Panc1 (cell line): ENCODE data around the gene ZNF665. TPM values are rescaled to one million over a fixed set of nuclear protein-coding genes. Genes with fewer than 3 reads are reported as not detected.
"Not testable (repeated sequence)": the region's sequence is repeated elsewhere in the genome, so short reads cannot be mapped to it uniquely, and the experiment has no call there.

ENCODE experiments used
- ATAC-seq: fragments of 200-7000 bp; cut with Tn5 transposase; 2 replicates; pipeline ENCODE4 v1.9.1; 2020; ENCODE audit warnings: mild to moderate bottlenecking, moderate library complexity
- BruUV-seq: library from RNA; stranded (reverse); fragments of 400-500 nt; replicated peaks from 2 replicates; lab custom pipeline; 2021; lab: Mats Ljungman, UMichigan
- CTCF ChIA-PET: fragments of 300-600 bp; sonication (Branson Sonifier 250); formaldehyde crosslinking; loops from one replicate; lab custom pipeline; 2022; ENCODE audit warnings: antibody characterized with exemption; lab: Charles Lee
- POLR2A ChIA-PET: fragments of 300-600 bp; sonication (Branson Sonifier 250); formaldehyde crosslinking; loops from one replicate; lab custom pipeline; 2022; ENCODE audit warnings: antibody characterized with exemption; lab: Charles Lee
- DNase-seq: peaks from one replicate; pipeline ENCODE4 v3.0.0-alpha.2; 2010; ENCODE audit warnings: low read depth, low spot score
- H3K27ac ChIP-seq: 2 replicates; pipeline ENCODE4 v1.5.1; 2011; ENCODE audit warnings: mild to moderate bottlenecking, low read length, inconsistent platforms
- H3K27me3 ChIP-seq: fragments of 200-500 bp; sonication (Bioruptor generic); 2 replicates; pipeline ENCODE4 v1.6.0; 2014; ENCODE audit warnings: low read length, inconsistent platforms; ENCODE audit not compliant: control insufficient read depth, insufficient read depth
- H3K36me3 ChIP-seq: fragments of 200-500 bp; sonication (Bioruptor generic); 2 replicates; pipeline ENCODE4 v1.5.1; 2014; ENCODE audit warnings: inconsistent platforms, mild to moderate bottlenecking, low read length, moderate library complexity; ENCODE audit not compliant: control insufficient read depth, insufficient read depth
- H3K4me1 ChIP-seq: 2 replicates; pipeline ENCODE4 v1.5.1; 2011; ENCODE audit warnings: inconsistent platforms, mild to moderate bottlenecking, low read length, moderate library complexity; ENCODE audit not compliant: control insufficient read depth, insufficient read depth
- H3K4me3 ChIP-seq, 2 experiments: 2 replicates each; pipeline ENCODE4 v1.5.1; 2011 to 2012; ENCODE audit warnings: low read depth in 2 of 2, low read length in 2 of 2, mild to moderate bottlenecking in 2 of 2, inconsistent platforms in 1 of 2, moderate library complexity in 1 of 2
- H3K9me3 ChIP-seq: fragments of 200-500 bp; sonication (Bioruptor generic); 2 replicates; pipeline ENCODE4 v1.5.1; 2014; ENCODE audit warnings: low read depth, mild to moderate bottlenecking, inconsistent platforms, low read length, moderate library complexity; ENCODE audit not compliant: control insufficient read depth, insufficient read depth
- POLR2AphosphoS5 ChIP-seq: IDR thresholded peaks from 2 replicates; pipeline ENCODE4 v1.6.1; 2012; ENCODE audit warnings: mild to moderate bottlenecking, low read depth, low read length, moderate library complexity
- SIN3A ChIP-seq: IDR thresholded peaks from 2 replicates; pipeline ENCODE4 v1.6.1; 2012; ENCODE audit warnings: low read depth, mild to moderate bottlenecking, low read length, moderate library complexity, borderline replicate concordance; ENCODE audit not compliant: insufficient read depth
- TCF7L2 ChIP-seq: IDR thresholded peaks from 2 replicates; pipeline ENCODE4 v1.6.1; 2011; ENCODE audit warnings: mild to moderate bottlenecking, low read depth, low read length, inconsistent platforms
- in situ Hi-C: cut with HindIII; loops from 2 replicates; pipeline ENCODE4 v1.10.0; 2016; ENCODE audit warnings: low sequenced_read_pairs, low pct_unique_long_range_greater_than_20kb
- intact Hi-C: fragments of 100-400 bp; cut with micrococcal nuclease; formaldehyde crosslinking; loops from one replicate; pipeline ENCODE4 v1.10.0; 2022; ENCODE audit not compliant: unreplicated experiment
- total RNA-seq: library from RNA; stranded (reverse); gene quantifications from one replicate; pipeline ENCODE4 v1.2.1, GENCODE V29; 2021; ENCODE audit not compliant: unreplicated experiment
- TF ChIP-seq, protein P1 (sequence below): fragments of 450-650 bp; IDR thresholded peaks from 2 replicates; pipeline ENCODE4 v1.5.1; 2017; ENCODE audit warnings: mild to moderate bottlenecking
- TF ChIP-seq, protein P2 (sequence below), 2 experiments: IDR thresholded peaks; 2 replicates each; pipeline ENCODE4 v1.6.1; 2011 to 2012; ENCODE audit warnings: low read depth in 2 of 2, control low read depth in 1 of 2, low read length in 1 of 2, mild to moderate bottlenecking in 1 of 2, moderate library complexity in 1 of 2; ENCODE audit not compliant: insufficient read depth in 1 of 2

The ZNF665 gene
- total RNA-seq, 1 experiment from 2014 or later, result 7.0 TPM

DNA sequence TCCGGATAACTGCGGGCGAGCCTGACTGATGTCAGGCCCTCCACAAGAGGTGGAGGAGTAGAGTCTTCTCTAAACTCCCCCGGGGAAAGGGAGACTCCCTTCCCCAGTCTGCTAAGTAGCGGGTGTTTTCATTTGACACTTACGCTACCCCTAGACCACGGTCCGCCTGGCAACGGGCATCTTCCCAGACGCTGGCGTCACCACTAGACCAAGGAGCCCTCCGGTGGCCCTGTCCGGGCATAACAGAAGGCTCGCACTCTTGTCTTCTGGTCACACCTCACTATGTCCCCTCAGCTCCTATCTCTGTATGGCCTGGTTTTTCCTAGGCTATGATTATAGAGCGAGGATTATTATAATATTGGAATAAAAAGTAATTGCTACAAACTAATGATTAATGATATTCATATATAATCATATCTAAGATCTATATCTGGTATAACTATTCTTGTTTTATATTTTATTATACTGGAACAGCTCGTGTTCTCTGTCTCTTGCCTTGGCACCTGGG, 3.4 kb downstream of the ZNF665 start:
- intact Hi-C loops, in situ Hi-C loops, H3K27ac ChIP-seq, DNase-seq, H3K4me3 ChIP-seq, H3K27me3 ChIP-seq, H3K36me3 ChIP-seq, H3K9me3 ChIP-seq, CTCF ChIA-PET, ATAC-seq, BruUV-seq, H3K4me1 ChIP-seq: not testable (repeated sequence)
- TF ChIP-seq, protein P1, sequence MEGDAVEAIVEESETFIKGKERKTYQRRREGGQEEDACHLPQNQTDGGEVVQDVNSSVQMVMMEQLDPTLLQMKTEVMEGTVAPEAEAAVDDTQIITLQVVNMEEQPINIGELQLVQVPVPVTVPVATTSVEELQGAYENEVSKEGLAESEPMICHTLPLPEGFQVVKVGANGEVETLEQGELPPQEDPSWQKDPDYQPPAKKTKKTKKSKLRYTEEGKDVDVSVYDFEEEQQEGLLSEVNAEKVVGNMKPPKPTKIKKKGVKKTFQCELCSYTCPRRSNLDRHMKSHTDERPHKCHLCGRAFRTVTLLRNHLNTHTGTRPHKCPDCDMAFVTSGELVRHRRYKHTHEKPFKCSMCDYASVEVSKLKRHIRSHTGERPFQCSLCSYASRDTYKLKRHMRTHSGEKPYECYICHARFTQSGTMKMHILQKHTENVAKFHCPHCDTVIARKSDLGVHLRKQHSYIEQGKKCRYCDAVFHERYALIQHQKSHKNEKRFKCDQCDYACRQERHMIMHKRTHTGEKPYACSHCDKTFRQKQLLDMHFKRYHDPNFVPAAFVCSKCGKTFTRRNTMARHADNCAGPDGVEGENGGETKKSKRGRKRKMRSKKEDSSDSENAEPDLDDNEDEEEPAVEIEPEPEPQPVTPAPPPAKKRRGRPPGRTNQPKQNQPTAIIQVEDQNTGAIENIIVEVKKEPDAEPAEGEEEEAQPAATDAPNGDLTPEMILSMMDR, result peak; percentile 57
- POLR2A ChIA-PET, result interaction anchor here (0.6 kb wide), 1 partner anchor 196 kb away, joined by 3 read pairs; no protein-coding TSS in a partner anchor

DNA sequence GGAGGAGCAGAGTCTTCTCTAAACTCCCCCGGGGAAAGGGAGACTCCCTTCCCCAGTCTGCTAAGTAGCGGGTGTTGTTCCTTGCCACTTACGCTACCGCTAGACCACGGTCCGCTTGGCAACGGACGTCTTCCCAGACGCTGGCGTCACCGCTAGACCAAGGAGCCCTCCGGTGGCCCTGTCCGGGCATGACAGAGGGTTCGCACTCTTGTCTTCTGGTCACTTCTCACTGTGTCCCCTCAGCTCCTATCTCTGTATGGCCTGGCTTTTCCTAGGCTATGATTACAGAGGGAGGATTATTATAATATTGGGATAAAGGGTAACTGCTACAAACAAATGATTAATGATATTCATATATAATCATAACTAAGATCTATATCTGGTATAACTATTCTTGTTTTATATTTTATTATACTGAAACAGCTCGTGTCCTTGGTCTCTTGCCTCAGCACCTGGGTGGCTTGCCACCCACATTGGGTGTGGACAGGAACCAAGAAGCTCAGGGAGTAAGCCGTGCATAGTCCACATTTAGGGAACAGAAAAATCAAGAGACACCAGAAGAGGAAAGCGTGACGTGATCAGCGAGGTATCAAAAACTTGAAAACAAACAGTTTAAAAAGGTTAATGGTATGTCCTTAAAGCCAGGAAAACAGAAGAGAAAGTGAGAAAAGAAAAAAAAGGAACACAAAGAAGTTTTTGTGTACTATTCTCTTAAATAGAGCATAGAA, 7.8 kb downstream of the ZNF665 start:
- DNase-seq, H3K27me3 ChIP-seq, H3K4me1 ChIP-seq, H3K36me3 ChIP-seq, ATAC-seq, H3K4me3 ChIP-seq, H3K9me3 ChIP-seq, H3K27ac ChIP-seq, intact Hi-C loops, in situ Hi-C loops: not testable (repeated sequence)
- BruUV-seq, result TSS peak; percentile 48
- ChIA-PET POLR2A (interaction anchor here (0.7 kb wide), 1 partner anchor 167 kb away, joined by 3 read pairs; no protein-coding TSS in a partner anchor), CTCF (interaction anchor here (0.6 kb wide), 1 partner anchor 51 kb away, joined by 3 read pairs; no protein-coding TSS in a partner anchor)

DNA sequence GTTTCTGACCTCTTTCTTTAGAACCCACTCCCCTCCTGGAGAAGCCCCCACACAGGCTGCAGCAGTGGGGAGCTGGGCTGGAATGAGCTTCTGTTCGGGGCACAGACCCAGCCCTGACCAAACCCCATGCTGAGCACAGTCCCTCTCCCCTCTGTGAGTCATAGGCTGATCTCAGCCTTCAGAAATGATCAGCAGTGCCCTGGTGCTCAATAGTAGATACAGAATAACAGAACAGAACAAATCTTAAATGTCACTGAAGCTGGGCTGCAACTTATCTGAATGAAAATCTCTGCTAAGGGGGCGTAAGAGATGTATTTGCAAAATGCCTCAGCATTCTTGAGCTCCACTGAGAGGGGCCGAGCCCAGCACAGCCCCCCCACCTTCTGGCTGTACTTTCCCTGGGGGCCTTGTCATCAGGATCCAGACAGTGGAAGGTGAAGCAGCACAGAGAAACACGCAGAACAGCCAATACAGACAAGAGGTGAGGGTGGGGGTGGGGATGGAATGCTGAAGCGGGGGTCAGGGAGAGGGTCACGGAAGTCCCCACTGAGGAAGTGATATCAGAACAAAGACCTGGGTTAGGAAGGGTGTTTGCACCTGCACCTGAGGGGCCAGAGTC, 9.9 kb downstream of the ZNF665 start:
- TF ChIP-seq POLR2AphosphoS5, result no peak
- TF ChIP-seq, protein P1, result no peak
- TF ChIP-seq TCF7L2, result no peak
- no peak for TF ChIP-seq SIN3A
- TF ChIP-seq, protein P2, sequence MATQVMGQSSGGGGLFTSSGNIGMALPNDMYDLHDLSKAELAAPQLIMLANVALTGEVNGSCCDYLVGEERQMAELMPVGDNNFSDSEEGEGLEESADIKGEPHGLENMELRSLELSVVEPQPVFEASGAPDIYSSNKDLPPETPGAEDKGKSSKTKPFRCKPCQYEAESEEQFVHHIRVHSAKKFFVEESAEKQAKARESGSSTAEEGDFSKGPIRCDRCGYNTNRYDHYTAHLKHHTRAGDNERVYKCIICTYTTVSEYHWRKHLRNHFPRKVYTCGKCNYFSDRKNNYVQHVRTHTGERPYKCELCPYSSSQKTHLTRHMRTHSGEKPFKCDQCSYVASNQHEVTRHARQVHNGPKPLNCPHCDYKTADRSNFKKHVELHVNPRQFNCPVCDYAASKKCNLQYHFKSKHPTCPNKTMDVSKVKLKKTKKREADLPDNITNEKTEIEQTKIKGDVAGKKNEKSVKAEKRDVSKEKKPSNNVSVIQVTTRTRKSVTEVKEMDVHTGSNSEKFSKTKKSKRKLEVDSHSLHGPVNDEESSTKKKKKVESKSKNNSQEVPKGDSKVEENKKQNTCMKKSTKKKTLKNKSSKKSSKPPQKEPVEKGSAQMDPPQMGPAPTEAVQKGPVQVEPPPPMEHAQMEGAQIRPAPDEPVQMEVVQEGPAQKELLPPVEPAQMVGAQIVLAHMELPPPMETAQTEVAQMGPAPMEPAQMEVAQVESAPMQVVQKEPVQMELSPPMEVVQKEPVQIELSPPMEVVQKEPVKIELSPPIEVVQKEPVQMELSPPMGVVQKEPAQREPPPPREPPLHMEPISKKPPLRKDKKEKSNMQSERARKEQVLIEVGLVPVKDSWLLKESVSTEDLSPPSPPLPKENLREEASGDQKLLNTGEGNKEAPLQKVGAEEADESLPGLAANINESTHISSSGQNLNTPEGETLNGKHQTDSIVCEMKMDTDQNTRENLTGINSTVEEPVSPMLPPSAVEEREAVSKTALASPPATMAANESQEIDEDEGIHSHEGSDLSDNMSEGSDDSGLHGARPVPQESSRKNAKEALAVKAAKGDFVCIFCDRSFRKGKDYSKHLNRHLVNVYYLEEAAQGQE (IDR thresholded peaks at IDR 0.05; ENCODE audit: insufficient read depth in 1 of 2, low read depth in 2 of 2, low read length in 1 of 2), result no peak
- ChIA-PET CTCF (no interaction called here), POLR2A (no interaction called here)
- peak; percentile 86 for ATAC-seq
- H3K4me1 ChIP-seq, result no peaks in the 10 kb centered on the region
- no peaks in the 10 kb centered on the region; the same call in 1 of the 2 replicates for H3K9me3 ChIP-seq
- H3K27me3 ChIP-seq, result no peaks in the 10 kb centered on the region
- in situ Hi-C loops (no loop called here), intact Hi-C loops (no loop called here)
- BruUV-seq, result no TSS peak
- H3K36me3 ChIP-seq, result peaks cover 3% of the 10 kb centered on the region; the same call in 1 of the 2 replicates
- no peak overlapping the region for H3K4me3 ChIP-seq
- H3K27ac ChIP-seq, result no peak overlapping the region
- DNase-seq, result no peak
